Measurements from ENCODE around the gene MYO1F. TPM values are rescaled to one million over a fixed set of nuclear protein-coding genes. Genes with fewer than 3 reads are reported as not detected.

Gene MYO1F
- 20.0 TPM for total RNA-seq

GRCh38 chr19:8577247-8577646, at the start of gene MYO1F:
Gene MYO1F, minus strand, starts transcription at chr19:8577442. Its CDS starts 133 bp downstream, at chr19:8577309.

DNA sequence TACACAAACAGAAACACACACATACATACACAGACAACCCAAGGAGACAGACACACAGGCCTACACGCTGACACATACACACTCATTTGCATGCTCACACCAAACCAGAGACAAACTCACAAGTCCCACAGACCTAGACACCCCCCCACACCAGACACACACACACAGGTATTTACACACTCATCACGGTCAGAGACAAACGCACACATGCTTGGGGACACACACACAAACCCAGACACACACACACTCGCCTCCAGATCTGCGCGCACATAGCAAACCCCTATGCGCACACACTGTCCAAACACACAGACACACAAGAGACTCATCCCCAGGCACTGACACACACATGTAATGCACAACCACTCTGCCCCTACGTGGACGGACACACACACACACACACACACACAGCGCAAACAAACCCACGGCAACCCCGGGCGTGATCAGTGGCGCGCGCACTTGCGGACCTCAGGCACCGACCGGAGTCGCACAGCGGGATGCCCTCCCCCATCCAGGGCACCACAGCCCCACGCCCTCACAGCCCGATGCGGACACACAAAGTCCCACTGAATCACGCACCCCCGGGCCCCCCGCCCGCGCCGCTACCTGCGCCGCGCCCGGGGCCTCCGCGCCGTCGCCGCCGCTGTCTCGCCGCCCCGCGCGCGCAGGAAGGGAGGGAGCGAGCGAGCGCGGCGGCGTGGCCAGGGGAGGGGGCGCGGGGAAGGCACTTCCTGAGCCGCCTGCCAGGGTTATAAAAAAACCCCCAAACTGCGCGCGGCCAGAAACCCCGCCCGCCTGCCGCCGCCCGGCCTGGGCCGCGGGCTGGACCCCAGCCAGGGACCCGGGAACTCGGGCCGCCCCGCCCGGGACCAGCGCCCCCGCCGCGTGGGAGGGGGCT, 33.0 kb upstream of the MYO1F start, which contains the start of gene ADAMTS10:
ADAMTS10 (minus strand) TSS at position 675 of the 895 bp plus-strand sequence. CDS start 5,005 bp downstream, outside the sequence.

GRCh38 chr19:8513687-8514504, 63.3 kb downstream of the MYO1F start, which contains the start of gene ZNF414:
Gene ZNF414, minus strand, starts transcription at chr19:8514167. Its CDS starts 121 bp downstream, at chr19:8514046.

Other genes with a start within 250 kb of the MYO1F start
- gene KANK3, start 234.2 kb downstream of the MYO1F start, total RNA-seq: 29.7 TPM
- gene ANGPTL4, start 213.3 kb downstream of the MYO1F start, total RNA-seq: 5.0 TPM
- gene RAB11B, start 187.1 kb downstream of the MYO1F start, total RNA-seq: 224 TPM
- gene MARCHF2, start 164.1 kb downstream of the MYO1F start, total RNA-seq: 34.8 TPM
- gene HNRNPM, start 132.5 kb downstream of the MYO1F start, total RNA-seq: 160 TPM
- 6.7 TPM for gene PRAM1, start 74.8 kb downstream of the MYO1F start, total RNA-seq
- 20.1 TPM for gene ZNF414, start 63.3 kb downstream of the MYO1F start, total RNA-seq
- gene ADAMTS10, start 33.3 kb upstream of the MYO1F start, total RNA-seq: 78.6 TPM
- gene NFILZ, start 53.2 kb upstream of the MYO1F start, total RNA-seq: not detected
- not detected for gene ACTL9, start 121.4 kb upstream of the MYO1F start, total RNA-seq
- not detected for gene OR2Z1, start 144.2 kb upstream of the MYO1F start, total RNA-seq